Measurements from ENCODE around the gene SUN3.

DNA sequence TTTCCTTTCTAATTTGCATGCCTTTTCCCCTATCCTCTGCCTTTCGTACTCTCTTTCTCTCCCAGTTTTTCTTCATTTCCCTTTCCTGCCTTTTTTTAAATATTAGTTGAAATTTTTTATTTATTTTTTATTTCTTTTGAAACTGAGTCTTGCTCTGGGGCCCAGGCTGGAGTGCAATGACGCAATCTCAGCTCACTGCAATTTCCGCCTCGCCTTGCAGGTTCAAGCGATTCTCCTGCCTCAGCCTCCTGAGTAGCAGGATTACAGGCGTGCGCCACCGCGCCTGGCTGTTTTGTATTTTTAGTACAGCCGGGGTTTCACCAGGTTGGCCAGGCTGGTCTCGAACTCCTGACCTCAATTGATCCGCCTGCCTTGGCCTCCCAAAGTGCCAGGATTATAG is 29.5 kb downstream of the SUN3 start:
- TF ChIP-seq CTCF (IDR thresholded peaks at IDR 0.05) = no peak
- TF ChIP-seq EZH2 (IDR thresholded peaks at IDR 0.05) = no peak

Measured in neural progenitor cell (in vitro differentiated cells).